Endothelial cell of umbilical vein (primary cell): ENCODE data around the gene CANT1. TPM values are rescaled to one million over a fixed set of nuclear protein-coding genes. Genes with fewer than 3 reads are reported as not detected.

ENCODE experiments used
- BruUV-seq: library from RNA; stranded (reverse); fragments of 400-500 nt; replicated peaks from 2 replicates; lab custom pipeline; 2021; lab: Mats Ljungman, UMichigan
- CTCF ChIA-PET: fragments of 300-600, 350-600 bp; sonication (Branson Sonifier 250); formaldehyde crosslinking; loops from one replicate; lab custom pipeline; 2021; ENCODE audit warnings: antibody characterized with exemption, inconsistent platforms; lab: Charles Lee
- POLR2A ChIA-PET: fragments of 300-600, 350-600 bp; sonication (Branson Sonifier 250); formaldehyde crosslinking; loops from one replicate; lab custom pipeline; 2021; ENCODE audit warnings: antibody characterized with exemption, inconsistent platforms; lab: Charles Lee
- DNase-seq: peaks from one replicate; pipeline ENCODE4 v3.0.0-alpha.2; 2011; ENCODE audit warnings: low read depth, low spot score
- FAIRE-seq: peaks from 2 replicates; lab custom pipeline; 2011; peaks lifted over from hg19 to GRCh38; lab: Jason Lieb, UNC
- H2AFZ ChIP-seq: 2 replicates; pipeline ENCODE4 v1.6.0; 2012; ENCODE audit warnings: low read depth, low read length, control low read depth, inconsistent platforms
- H3K27ac ChIP-seq: 2 replicates; pipeline ENCODE4 v1.5.1; 2011; ENCODE audit warnings: low read depth, mild to moderate bottlenecking, control low read depth, low read length, moderate library complexity; ENCODE audit not compliant: insufficient read depth
- H3K27me3 ChIP-seq, 2 experiments: 2 replicates each; pipeline versions ENCODE4 v1.6.0 to v1.6.1; 2011; ENCODE audit warnings: low read length in 2 of 2, mixed read lengths in 1 of 2; ENCODE audit not compliant: control insufficient read depth in 2 of 2, insufficient read depth in 2 of 2
- H3K36me3 ChIP-seq, 2 experiments: 2 replicates in 1 of 2; 3 replicates in 1 of 2; pipeline ENCODE4 v1.5.1; 2011; ENCODE audit warnings: low read length in 2 of 2, mild to moderate bottlenecking in 1 of 2, moderate library complexity in 1 of 2; ENCODE audit not compliant: control insufficient read depth in 2 of 2, insufficient read depth in 2 of 2; ENCODE audit errors: extremely low read depth in 1 of 2
- H3K4me1 ChIP-seq: 3 replicates; pipeline ENCODE4 v1.5.1; 2011; ENCODE audit warnings: mild to moderate bottlenecking, low read length; ENCODE audit not compliant: control insufficient read depth, insufficient read depth; ENCODE audit errors: extremely low read depth
- H3K4me2 ChIP-seq: 2 replicates; pipeline ENCODE4 v1.6.1; 2011; ENCODE audit warnings: low read length, control low read depth, mixed read lengths; ENCODE audit not compliant: insufficient read depth
- H3K4me3 ChIP-seq, 3 experiments: fragments of 200-600 bp in 1 of 3; sonication (generic), shearing (Covaris generic) in 1 of 3; replicated peaks in 1 of 3; 2 replicates each; pipeline ENCODE4 v1.5.1; 2011 to 2016; ENCODE audit warnings: control low read depth in 3 of 3, low read length in 3 of 3, mild to moderate bottlenecking in 2 of 3, inconsistent platforms in 1 of 3, low read depth in 1 of 3, moderate library complexity in 1 of 3; ENCODE audit not compliant: insufficient read depth in 1 of 3
- H3K79me2 ChIP-seq: 2 replicates; pipeline ENCODE4 v1.6.0; 2012; ENCODE audit warnings: low read length, inconsistent platforms; ENCODE audit not compliant: control insufficient read depth, insufficient read depth
- H3K9ac ChIP-seq: replicated peaks from 2 replicates; pipeline ENCODE3; 2011; ENCODE audit warnings: low read length, control low read depth; ENCODE audit not compliant: insufficient read depth; ENCODE audit errors: extremely low read depth
- H3K9me1 ChIP-seq: replicated peaks from 3 replicates; pipeline ENCODE4 v1.6.0; 2011; ENCODE audit warnings: mild to moderate bottlenecking, low read length; ENCODE audit not compliant: control insufficient read depth, insufficient read depth; ENCODE audit errors: extremely low read depth
- H3K9me3 ChIP-seq: replicated peaks from 2 replicates; pipeline ENCODE4 v1.5.1; 2012; ENCODE audit warnings: low read length, inconsistent platforms; ENCODE audit not compliant: control insufficient read depth, insufficient read depth
- H4K20me1 ChIP-seq: replicated peaks from 2 replicates; pipeline ENCODE3; 2011; ENCODE audit warnings: mild to moderate bottlenecking, low read length; ENCODE audit not compliant: control insufficient read depth, insufficient read depth; ENCODE audit errors: extremely low read depth
- EZH2 ChIP-seq: IDR thresholded peaks from 2 replicates; pipeline ENCODE4 v1.6.1; 2012; ENCODE audit warnings: borderline replicate concordance, low read depth, mild to moderate bottlenecking, moderate library complexity, low read length, inconsistent platforms; ENCODE audit not compliant: severe bottlenecking
- FOS ChIP-seq: IDR thresholded peaks from 2 replicates; pipeline ENCODE4 v1.6.1; 2011; ENCODE audit warnings: mild to moderate bottlenecking, low read length, moderate library complexity, borderline replicate concordance; ENCODE audit not compliant: insufficient read depth
- GATA2 ChIP-seq: IDR thresholded peaks from 2 replicates; pipeline ENCODE4 v1.7.0; 2011; ENCODE audit warnings: low read depth, mild to moderate bottlenecking, moderate library complexity, mixed read lengths, low read length; ENCODE audit not compliant: insufficient read length, insufficient read depth
- JUN ChIP-seq: IDR thresholded peaks from 2 replicates; pipeline ENCODE4 v1.6.1; 2011; ENCODE audit warnings: borderline replicate concordance, low read depth; ENCODE audit not compliant: insufficient read length, insufficient read depth
- MYC ChIP-seq: IDR thresholded peaks from one replicate; pipeline ENCODE4 v1.6.1; 2011; ENCODE audit warnings: mild to moderate bottlenecking, low read depth, low read length
- POLR2A ChIP-seq: IDR thresholded peaks from 2 replicates; pipeline ENCODE4 v1.6.1; 2012; ENCODE audit warnings: low read depth, mild to moderate bottlenecking, control low read depth, low read length
- POLR2AphosphoS5 ChIP-seq: IDR thresholded peaks from 2 replicates; pipeline ENCODE4 v1.6.1; 2012; ENCODE audit warnings: low read depth, mild to moderate bottlenecking, control low read depth, low read length, moderate library complexity; ENCODE audit not compliant: insufficient read depth
- dilution Hi-C: fragments of 300-500 bp; cut with MboI; formaldehyde crosslinking; loops from one replicate; pipeline ENCODE4 v1.15.0; 2019; ENCODE audit warnings: low sequenced_read_pairs; ENCODE audit not compliant: extremely low pct_ligation_motif_present
- intact Hi-C: fragments of 100-400 bp; cut with micrococcal nuclease; formaldehyde crosslinking; loops from one replicate; pipeline ENCODE4 v1.10.0; 2022
- polyA plus RNA-seq, 4 experiments: library from polyadenylated mRNA; depleted of rRNA in 3 of 4; stranded (reverse) in 3 of 4; unstranded in 1 of 4; fragments of >200 nt; gene quantifications; 2 replicates each; pipeline versions ENCODE4 v1.2.1 to v1.2.3, GENCODE V29; 2011 to 2012; ENCODE audit warnings: missing spikeins in 1 of 4
- total RNA-seq: library from RNA; stranded (reverse); gene quantifications from 2 replicates; pipeline ENCODE4 v1.2.3, GENCODE V29; 2021
- TF ChIP-seq, protein P1 (sequence below), 2 donors: IDR thresholded peaks; 1 replicate in 1 of 2; 2 replicates in 1 of 2; pipeline ENCODE4 v1.5.1; 2011; ENCODE audit warnings: low read length in 2 of 2, mild to moderate bottlenecking in 2 of 2, moderate library complexity in 2 of 2, control low read depth in 1 of 2, inconsistent platforms in 1 of 2, low read depth in 1 of 2; ENCODE audit not compliant: insufficient read depth in 1 of 2; ENCODE audit errors: extremely low read depth in 1 of 2
- TF ChIP-seq, protein P2 (sequence below): IDR thresholded peaks from 2 replicates; pipeline ENCODE4 v1.6.1; 2011; ENCODE audit not compliant: insufficient read depth, insufficient read length

CANT1 gene
- total and polyA plus RNA-seq, 2 donors (not counting 3 experiments of a cell fraction or from before 2014, with no cell fraction given), result 85.0 to 93.6 TPM

DNA sequence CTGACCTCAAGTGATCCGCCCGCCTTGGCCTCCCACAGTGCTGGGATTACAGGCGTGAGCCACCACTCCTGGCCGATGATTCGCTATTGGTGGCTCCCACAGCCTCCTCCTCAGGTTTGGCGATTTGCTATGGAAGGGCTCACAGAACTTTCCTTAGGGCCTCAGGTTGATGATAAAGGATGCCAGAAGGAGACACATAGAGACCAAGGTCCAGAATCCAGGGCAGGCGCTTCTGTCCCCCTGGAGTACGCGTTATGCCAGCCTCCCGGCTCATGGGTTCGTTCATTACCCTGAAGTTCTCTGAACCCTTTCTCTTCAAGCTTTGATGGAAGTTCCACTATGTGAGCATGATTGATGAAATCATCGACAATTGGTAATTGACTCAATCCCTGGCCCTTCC is 49.8 kb downstream of the CANT1 start:
- no peaks in the 10 kb centered on the region for H3K4me1 ChIP-seq
- H3K36me3 ChIP-seq, result no peaks in the 10 kb centered on the region
- no peak overlapping the region for H3K9ac ChIP-seq
- no peak overlapping the region for H3K4me2 ChIP-seq
- H3K79me2 ChIP-seq, result no peaks in the 10 kb centered on the region
- intact Hi-C loops, result no loop called here
- CTCF ChIA-PET, result interaction anchor here (0.8 to 2.5 kb wide), 4 partner anchors 11 to 94 kb away, joined by 3 to 10 read pairs (median 4); no protein-coding TSS in a partner anchor
- TF ChIP-seq, protein P1, sequence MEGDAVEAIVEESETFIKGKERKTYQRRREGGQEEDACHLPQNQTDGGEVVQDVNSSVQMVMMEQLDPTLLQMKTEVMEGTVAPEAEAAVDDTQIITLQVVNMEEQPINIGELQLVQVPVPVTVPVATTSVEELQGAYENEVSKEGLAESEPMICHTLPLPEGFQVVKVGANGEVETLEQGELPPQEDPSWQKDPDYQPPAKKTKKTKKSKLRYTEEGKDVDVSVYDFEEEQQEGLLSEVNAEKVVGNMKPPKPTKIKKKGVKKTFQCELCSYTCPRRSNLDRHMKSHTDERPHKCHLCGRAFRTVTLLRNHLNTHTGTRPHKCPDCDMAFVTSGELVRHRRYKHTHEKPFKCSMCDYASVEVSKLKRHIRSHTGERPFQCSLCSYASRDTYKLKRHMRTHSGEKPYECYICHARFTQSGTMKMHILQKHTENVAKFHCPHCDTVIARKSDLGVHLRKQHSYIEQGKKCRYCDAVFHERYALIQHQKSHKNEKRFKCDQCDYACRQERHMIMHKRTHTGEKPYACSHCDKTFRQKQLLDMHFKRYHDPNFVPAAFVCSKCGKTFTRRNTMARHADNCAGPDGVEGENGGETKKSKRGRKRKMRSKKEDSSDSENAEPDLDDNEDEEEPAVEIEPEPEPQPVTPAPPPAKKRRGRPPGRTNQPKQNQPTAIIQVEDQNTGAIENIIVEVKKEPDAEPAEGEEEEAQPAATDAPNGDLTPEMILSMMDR (IDR thresholded peaks at IDR 0.05; ENCODE audit: extremely low read depth in 1 of 2, insufficient read depth in 1 of 2, low read depth in 1 of 2, low read length in 2 of 2), result no peak
- TF ChIP-seq GATA2, result no peak
- TF ChIP-seq, protein P2, sequence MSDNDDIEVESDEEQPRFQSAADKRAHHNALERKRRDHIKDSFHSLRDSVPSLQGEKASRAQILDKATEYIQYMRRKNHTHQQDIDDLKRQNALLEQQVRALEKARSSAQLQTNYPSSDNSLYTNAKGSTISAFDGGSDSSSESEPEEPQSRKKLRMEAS, result no peak
- TF ChIP-seq EZH2, result no peak
- TF ChIP-seq JUN, result no peak
- TF ChIP-seq FOS, result no peak
- no peak for TF ChIP-seq POLR2A
- TF ChIP-seq MYC, result no peak
- TF ChIP-seq POLR2AphosphoS5, result no peak
- dilution Hi-C loops, result no loop called here
- POLR2A ChIA-PET, result no interaction called here
- H3K4me3 ChIP-seq, result no peak overlapping the region
- no peak overlapping the region for H3K27ac ChIP-seq
- no peak for FAIRE-seq
- no peak overlapping the region for H2AFZ ChIP-seq
- H3K9me1 ChIP-seq, result no peaks in the 10 kb centered on the region
- no peaks in the 10 kb centered on the region for H3K27me3 ChIP-seq
- H4K20me1 ChIP-seq, result no peaks in the 10 kb centered on the region
- H3K9me3 ChIP-seq, result no peaks in the 10 kb centered on the region
- BruUV-seq, result no TSS peak
- DNase-seq, result no peak
